ENCODE data around the gene CEP78.
A peak's percentile ranks its signal among the peaks of the same experiment; 100 is the strongest.

Gene CEP78

DNA sequence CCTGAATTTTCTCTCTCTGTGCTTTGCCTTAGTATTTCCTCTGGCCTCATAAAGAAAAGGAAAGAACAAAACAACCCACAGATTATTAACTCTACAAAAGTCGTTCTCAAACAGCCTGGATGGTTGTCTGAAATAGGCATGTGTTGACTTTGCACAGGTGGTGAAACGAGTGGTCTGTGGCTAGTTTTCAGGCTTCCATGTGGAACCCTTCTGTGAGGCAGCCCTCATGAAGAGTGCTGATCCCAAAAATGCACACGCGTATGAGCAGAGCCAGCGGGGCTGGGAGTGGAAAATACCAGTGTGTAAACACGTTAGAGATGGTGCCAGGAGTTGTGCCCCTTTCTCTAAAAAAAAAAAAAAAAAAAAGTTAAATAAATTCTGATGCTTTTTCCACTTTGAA lies 56.2 kb downstream of the CEP78 start:
- no peak for FAIRE-seq
- no peak for DNase-seq (ENCODE audit: insufficient read length, low spot score)
- TF ChIP-seq TAF1 (IDR thresholded peaks at IDR 0.05; ENCODE audit: low read depth, low read length) (no peak), SPI1 (IDR thresholded peaks at IDR 0.05; ENCODE audit: low read depth, low read length) (no peak), POU2F2 (IDR thresholded peaks at IDR 0.05; ENCODE audit: low read depth, low read length) (no peak), POLR2AphosphoS5 (IDR thresholded peaks at IDR 0.05; ENCODE audit: low read depth, low read length) (no peak), PAX5 (IDR thresholded peaks at IDR 0.05; ENCODE audit: insufficient read depth, low read length, severe bottlenecking) (no peak), POLR2A (IDR thresholded peaks at IDR 0.05; ENCODE audit: low read depth, low read length) (no peak)

DNA sequence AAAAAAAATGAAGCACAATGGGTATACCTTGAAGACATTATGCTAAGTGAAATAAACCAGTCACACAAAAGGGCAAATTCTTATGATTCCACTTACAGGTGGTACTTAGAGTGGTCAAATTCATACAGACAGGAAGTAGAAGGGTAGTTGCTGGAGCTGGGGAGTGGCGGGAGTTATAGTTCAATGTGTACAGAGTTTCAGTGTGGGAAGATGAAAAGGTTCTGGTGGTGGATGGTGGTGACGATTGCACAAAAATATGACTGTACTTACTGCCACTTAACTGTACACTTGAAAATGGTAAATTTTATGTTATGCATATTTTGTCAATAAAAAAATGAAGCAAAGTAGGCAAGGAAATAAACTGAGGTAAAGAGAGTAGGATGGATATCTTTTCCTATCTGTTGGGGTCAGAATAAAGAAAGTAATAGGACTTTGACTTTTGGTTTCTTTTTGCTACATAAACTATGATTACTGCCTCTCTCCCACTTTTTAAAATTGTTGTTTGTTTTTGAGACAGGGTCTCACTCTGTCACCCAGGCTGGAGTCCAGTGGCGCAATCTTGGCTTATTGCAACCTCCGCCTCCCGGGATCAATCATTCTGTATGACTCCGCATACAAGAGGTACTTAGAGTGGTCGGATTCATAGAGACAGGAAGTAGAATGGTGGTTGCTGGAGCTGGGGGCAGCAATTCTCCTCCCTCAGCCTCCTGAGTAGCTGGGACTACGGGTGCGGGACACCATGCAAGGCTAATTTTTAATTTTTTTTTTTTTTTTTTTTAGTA lies 57.0 kb downstream of the CEP78 start:
- no peak for DNase-seq (ENCODE audit: insufficient read length, low spot score)
- no peak for FAIRE-seq
- no peak for TF ChIP-seq TAF1 (IDR thresholded peaks at IDR 0.05; ENCODE audit: low read depth, low read length)
- no peak for TF ChIP-seq POLR2AphosphoS5 (IDR thresholded peaks at IDR 0.05; ENCODE audit: low read depth, low read length)
- no peak for TF ChIP-seq POU2F2 (IDR thresholded peaks at IDR 0.05; ENCODE audit: low read depth, low read length)
- TF ChIP-seq POLR2A (IDR thresholded peaks at IDR 0.05; ENCODE audit: low read depth, low read length) = no peak
- no peak for TF ChIP-seq SPI1 (IDR thresholded peaks at IDR 0.05; ENCODE audit: low read depth, low read length)
- TF ChIP-seq PAX5 (IDR thresholded peaks at IDR 0.05; ENCODE audit: insufficient read depth, low read length, severe bottlenecking) = no peak

DNA sequence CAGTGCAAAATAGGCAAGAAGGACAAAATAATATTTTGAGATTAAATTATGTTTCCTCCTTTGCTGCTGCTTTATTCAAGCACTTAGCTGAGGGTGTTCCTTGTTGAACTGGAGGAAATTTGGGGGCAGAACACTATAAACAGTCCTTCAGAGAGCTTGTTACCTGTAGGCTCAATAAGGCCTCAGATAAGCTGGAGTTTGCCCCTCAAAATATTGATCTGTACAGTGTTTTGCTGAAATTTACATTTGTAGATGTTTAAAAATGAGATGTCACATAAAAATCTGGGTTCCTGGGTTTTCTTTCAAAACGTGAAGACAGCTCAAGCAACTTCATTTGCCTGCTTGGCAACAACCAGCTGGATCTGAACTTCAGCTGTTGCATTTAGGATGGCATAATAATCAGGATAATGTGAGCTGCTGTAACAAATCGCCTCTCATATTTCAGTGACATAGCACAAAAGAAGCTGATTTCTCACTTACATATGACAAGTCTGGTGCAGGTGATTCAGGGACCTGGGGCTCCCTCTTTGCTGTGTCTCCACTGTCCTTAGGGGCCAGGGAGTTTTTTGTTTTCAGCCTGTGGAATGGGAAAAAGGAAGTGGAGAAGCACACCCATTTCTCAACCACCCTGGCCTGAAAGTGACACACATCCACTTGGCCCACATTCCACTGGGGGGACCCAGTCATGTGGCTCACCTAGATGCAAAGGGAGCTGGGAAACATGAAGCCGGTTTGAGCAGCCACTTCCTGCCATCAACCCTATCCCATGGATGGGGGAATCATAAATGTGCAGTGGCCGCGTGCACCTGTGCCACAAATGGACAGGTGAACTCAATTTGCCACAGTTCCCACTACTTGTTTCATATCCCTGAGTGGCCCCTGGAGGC lies 58.7 kb downstream of the CEP78 start:
- no peak for DNase-seq (ENCODE audit: insufficient read length, low spot score)
- no peak for FAIRE-seq
- TF ChIP-seq POU2F2 (IDR thresholded peaks at IDR 0.05; ENCODE audit: low read depth, low read length) = no peak
- TF ChIP-seq POLR2AphosphoS5 (IDR thresholded peaks at IDR 0.05; ENCODE audit: low read depth, low read length) = no peak
- TF ChIP-seq SPI1 (IDR thresholded peaks at IDR 0.05; ENCODE audit: low read depth, low read length) = 0 out of 2 replicates have a peak, but pooled peaks have one; percentile 7
- no peak for TF ChIP-seq PAX5 (IDR thresholded peaks at IDR 0.05; ENCODE audit: insufficient read depth, low read length, severe bottlenecking)
- no peak for TF ChIP-seq POLR2A (IDR thresholded peaks at IDR 0.05; ENCODE audit: low read depth, low read length)
- no peak for TF ChIP-seq TAF1 (IDR thresholded peaks at IDR 0.05; ENCODE audit: low read depth, low read length)

DNA sequence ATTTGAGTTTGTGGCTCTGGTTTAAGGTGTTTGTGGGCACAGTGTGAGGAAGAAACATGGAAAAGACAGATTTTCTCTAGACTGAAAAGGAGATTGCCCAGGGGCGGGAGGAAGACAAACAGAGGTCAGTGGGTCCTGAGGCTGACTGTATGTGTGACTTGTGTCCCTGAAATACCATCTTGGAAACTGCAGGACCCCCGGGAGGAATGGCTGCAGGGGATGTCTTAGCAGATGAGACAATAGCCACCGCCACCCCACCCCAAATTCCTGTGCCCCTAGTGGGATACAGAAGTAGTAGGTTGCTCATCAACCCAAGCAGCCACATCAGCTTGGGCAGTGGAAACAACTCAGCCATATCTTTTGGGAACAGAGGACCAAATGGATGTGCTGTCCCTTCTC lies 59.3 kb downstream of the CEP78 start:
- no peak for TF ChIP-seq POLR2AphosphoS5 (IDR thresholded peaks at IDR 0.05; ENCODE audit: low read depth, low read length)
- TF ChIP-seq POU2F2 (IDR thresholded peaks at IDR 0.05; ENCODE audit: low read depth, low read length) = no peak
- TF ChIP-seq TAF1 (IDR thresholded peaks at IDR 0.05; ENCODE audit: low read depth, low read length) = no peak
- TF ChIP-seq SPI1 (IDR thresholded peaks at IDR 0.05; ENCODE audit: low read depth, low read length) = no peak
- TF ChIP-seq PAX5 (IDR thresholded peaks at IDR 0.05; ENCODE audit: insufficient read depth, low read length, severe bottlenecking) = no peak
- no peak for TF ChIP-seq POLR2A (IDR thresholded peaks at IDR 0.05; ENCODE audit: low read depth, low read length)
- FAIRE-seq (no peak), DNase-seq (ENCODE audit: insufficient read length, low spot score) (no peak)

DNA sequence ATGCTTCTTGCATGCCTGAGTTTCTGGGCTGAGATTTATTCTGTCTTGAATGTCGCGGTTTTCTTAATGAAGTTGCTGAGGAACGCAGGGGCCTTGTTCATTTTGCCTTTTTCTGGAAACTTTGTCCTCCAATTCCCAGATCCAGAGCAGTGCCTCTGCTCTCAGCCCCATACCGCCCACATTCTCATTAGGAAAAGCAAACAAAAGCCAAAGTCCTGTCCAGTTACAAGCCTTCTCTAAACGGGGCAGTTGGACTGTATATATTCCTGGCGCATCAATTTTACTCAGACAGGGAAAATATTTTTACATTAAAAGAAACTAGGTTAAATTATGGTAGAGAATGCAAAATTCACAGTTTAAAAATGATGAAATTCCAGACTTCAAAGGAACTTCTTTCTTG lies 59.9 kb downstream of the CEP78 start:
- FAIRE-seq = no peak
- TF ChIP-seq POLR2A (IDR thresholded peaks at IDR 0.05; ENCODE audit: low read depth, low read length) (no peak), TAF1 (IDR thresholded peaks at IDR 0.05; ENCODE audit: low read depth, low read length) (no peak), POLR2AphosphoS5 (IDR thresholded peaks at IDR 0.05; ENCODE audit: low read depth, low read length) (no peak), POU2F2 (IDR thresholded peaks at IDR 0.05; ENCODE audit: low read depth, low read length) (no peak), SPI1 (IDR thresholded peaks at IDR 0.05; ENCODE audit: low read depth, low read length) (no peak), PAX5 (IDR thresholded peaks at IDR 0.05; ENCODE audit: insufficient read depth, low read length, severe bottlenecking) (no peak)
- no peak for DNase-seq (ENCODE audit: insufficient read length, low spot score)

DNA sequence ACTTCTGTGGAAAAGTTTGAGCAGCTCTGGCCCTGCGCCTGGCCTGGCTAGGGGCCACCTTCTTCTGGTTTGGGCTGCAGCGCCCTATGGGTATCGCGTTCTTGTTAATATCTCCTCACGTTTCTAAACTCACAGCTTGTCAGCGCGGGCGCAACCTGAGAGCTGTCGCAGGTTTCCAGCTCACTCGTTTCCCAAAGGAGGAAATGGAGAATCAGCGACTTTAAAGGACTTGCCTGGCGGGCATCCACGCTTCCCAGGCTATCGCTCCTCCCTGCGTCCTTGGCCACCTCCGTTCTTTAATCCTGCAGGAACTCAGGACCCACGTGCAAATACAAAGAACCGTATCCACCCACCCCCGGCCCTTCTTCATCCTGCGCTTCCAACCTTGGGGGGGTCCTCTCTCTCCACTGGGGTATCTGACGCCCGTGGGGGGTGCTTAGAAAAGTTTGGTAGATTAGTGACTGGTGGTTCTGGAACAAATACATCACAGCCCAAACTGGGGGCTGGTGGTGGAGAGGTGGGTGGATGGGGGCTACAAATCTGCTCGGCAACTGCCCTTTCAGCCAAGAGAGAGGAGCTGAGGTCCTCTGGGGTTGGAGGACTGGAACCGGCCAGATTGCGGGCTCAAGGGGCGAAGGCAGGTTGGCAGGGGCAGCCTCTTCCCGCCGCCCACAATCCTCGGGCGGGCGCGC lies 60.5 kb downstream of the CEP78 start:
- DNase-seq (ENCODE audit: insufficient read length, low spot score) (no peak), FAIRE-seq (no peak)
- TF ChIP-seq POLR2A (IDR thresholded peaks at IDR 0.05; ENCODE audit: low read depth, low read length) = no peak
- TF ChIP-seq TAF1 (IDR thresholded peaks at IDR 0.05; ENCODE audit: low read depth, low read length) = no peak
- TF ChIP-seq SPI1 (IDR thresholded peaks at IDR 0.05; ENCODE audit: low read depth, low read length) = no peak
- no peak for TF ChIP-seq PAX5 (IDR thresholded peaks at IDR 0.05; ENCODE audit: insufficient read depth, low read length, severe bottlenecking)
- no peak for TF ChIP-seq POLR2AphosphoS5 (IDR thresholded peaks at IDR 0.05; ENCODE audit: low read depth, low read length)
- no peak for TF ChIP-seq POU2F2 (IDR thresholded peaks at IDR 0.05; ENCODE audit: low read depth, low read length)

DNA sequence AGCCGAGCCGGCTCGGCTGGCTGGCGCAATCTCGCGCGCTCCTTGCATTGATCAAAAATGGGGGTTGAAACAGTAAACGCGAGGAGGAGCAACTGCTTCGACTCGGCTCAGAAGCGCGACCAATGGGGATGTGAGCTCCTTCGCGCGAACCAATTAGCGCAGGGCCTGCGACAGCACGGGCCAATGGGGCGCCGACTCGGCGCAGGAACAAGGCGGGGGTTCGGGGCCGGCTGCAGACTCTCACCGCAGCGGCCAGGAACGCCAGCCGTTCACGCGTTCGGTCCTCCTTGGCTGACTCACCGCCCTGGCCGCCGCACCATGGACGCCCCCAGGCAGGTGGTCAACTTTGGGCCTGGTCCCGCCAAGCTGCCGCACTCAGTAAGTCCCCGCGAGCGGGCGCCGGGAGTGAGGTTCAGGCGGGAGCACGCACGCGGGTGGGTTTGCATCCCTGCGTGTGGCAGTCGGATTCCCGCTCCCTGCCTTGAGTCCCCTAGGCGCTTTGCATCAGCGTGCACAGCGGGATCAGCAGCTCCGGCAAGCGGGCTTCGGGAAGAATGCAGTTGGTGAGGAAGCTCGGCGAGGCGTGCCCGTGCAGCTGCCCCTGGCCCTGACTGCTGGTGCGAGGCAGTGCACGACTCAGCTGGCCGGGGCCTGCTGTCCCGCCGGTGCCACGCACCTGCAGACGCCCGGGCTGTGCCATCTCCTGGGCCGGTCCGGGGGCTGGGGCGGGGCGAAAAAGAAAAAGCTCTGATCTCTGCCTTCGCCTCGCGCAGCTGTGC lies 61.2 kb downstream of the CEP78 start, which contains the start of gene PSAT1:
Gene PSAT1 (plus strand): TSS at position 233 of the 779 bp plus-strand sequence. CDS start 86 bp downstream, at position 319.
- TF ChIP-seq POU2F2 (IDR thresholded peaks at IDR 0.05; ENCODE audit: low read depth, low read length) = no peak
- TF ChIP-seq PAX5 (IDR thresholded peaks at IDR 0.05; ENCODE audit: insufficient read depth, low read length, severe bottlenecking) = no peak
- TF ChIP-seq POLR2A (IDR thresholded peaks at IDR 0.05; ENCODE audit: low read depth, low read length) = no peak
- TF ChIP-seq SPI1 (IDR thresholded peaks at IDR 0.05; ENCODE audit: low read depth, low read length) = no peak
- no peak for TF ChIP-seq TAF1 (IDR thresholded peaks at IDR 0.05; ENCODE audit: low read depth, low read length)
- TF ChIP-seq POLR2AphosphoS5 (IDR thresholded peaks at IDR 0.05; ENCODE audit: low read depth, low read length) = no peak
- DNase-seq (ENCODE audit: insufficient read length, low spot score) = peak; percentile 96

DNA sequence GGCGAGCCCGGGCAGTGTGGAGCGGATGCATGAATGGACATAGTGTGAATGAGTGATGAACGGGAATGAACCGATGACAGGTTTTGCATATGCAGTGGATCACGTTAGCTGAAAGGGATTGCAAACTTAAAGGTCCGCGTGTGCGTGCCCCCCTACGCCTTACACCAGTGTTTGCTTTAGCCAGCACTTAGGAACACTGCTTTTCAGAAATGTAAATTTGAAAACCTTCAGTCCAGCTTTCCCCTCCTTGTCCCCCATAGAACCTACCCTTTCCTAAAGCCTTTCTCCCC lies 61.7 kb downstream of the CEP78 start:
- TF ChIP-seq TAF1 (IDR thresholded peaks at IDR 0.05; ENCODE audit: low read depth, low read length) (no peak), POU2F2 (IDR thresholded peaks at IDR 0.05; ENCODE audit: low read depth, low read length) (peak; percentile 95), SPI1 (IDR thresholded peaks at IDR 0.05; ENCODE audit: low read depth, low read length) (no peak)
- DNase-seq (ENCODE audit: insufficient read length, low spot score) (no peak), FAIRE-seq (peak; percentile 66)

More for the DNA sequence above, 61.2 kb downstream of the CEP78 start, which contains the start of gene PSAT1:
- FAIRE-seq = peak; percentile 97
